H1 (cell line): ENCODE results near the gene TMEM54. TPM values are rescaled to one million over a fixed set of nuclear protein-coding genes. Genes with fewer than 3 reads are reported as not detected.

Experiments used
- polyA plus RNA-seq, 7 experiments: library from polyadenylated mRNA; depleted of rRNA in 3 of 7; stranded (reverse) in 5 of 7; unstranded in 2 of 7; fragments of >200 nt in 5 of 7; fragments of 200-250 nt in 2 of 7; gene quantifications; 1 replicate in 5 of 7; 2 replicates in 1 of 7; 4 replicates in 1 of 7; pipeline versions ENCODE4 v1.2.1 to v1.2.3, GENCODE V29; 2011 to 2013; ENCODE audit warnings: missing spikeins in 2 of 7, mixed read lengths in 2 of 7
- total RNA-seq: library from RNA; stranded (reverse); fragmentation: NEBNext Ultra II Directional; extraction: Animal tissue kit (Norgen Biotek cat#: 25700); gene quantifications from 2 replicates; pipeline ENCODE4 v1.2.1, GENCODE V29; 2021
- TF ChIP-seq, protein P1 (sequence below): IDR thresholded peaks from 2 replicates; pipeline ENCODE4 v1.6.1; 2011; ENCODE audit warnings: low read length, improper control_type of control experiment

TMEM54 gene
- total and polyA plus RNA-seq, 2 of the 8 experiments (the other 6 are each of a cell fraction or from before 2014, with no cell fraction given) = 9.5 to 58.7 TPM

DNA sequence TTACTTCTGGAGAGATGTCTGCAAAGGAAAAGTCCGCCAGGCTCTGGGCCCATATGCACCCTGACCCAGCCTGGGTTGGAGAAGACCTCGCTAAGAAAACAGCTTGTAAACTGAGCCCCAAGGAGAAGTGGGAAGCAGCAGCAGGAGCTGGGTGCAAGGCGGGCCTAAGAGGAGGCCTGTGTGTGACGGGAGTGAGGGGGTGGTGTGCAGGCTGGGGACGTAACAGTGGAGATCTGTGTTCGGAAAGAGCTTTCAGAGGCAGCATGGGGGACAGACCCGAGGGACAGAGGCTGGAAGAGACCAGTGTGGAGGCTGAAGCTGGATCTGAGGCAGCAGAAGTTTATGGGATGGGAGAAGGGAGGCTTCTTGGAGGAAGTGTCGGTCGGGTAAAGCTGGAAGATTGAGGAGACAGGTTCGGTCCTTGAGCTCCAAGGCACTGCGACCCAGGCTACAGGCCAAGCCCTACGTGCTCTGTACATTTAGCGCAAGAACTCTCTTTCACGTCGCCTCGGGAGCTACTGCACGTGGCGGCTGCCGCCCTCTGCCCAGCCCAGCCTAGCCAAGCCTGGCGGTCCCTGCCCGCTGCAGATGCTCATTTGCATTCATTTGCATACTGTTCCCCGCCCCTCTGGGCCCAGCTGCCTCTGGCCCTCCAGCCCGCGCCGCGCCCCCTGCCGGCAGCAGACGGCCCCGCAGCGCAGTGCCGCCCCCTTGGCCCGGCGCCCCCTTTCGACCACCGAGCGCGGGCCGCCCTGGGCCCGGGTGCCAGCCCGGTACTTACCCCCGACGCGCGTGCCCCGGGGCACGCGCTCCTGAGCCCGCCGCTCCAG, 8.6 kb downstream of the TMEM54 start (continued):
- TF ChIP-seq, protein P1, sequence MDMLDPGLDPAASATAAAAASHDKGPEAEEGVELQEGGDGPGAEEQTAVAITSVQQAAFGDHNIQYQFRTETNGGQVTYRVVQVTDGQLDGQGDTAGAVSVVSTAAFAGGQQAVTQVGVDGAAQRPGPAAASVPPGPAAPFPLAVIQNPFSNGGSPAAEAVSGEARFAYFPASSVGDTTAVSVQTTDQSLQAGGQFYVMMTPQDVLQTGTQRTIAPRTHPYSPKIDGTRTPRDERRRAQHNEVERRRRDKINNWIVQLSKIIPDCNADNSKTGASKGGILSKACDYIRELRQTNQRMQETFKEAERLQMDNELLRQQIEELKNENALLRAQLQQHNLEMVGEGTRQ = no peak
